ENCODE data around the gene NDUFV1. TPM values are rescaled to one million over a fixed set of nuclear protein-coding genes. Genes with fewer than 3 reads are reported as not detected.

Gene NDUFV1
- total RNA-seq, 1 donor from 2014 or later: 191 TPM

DNA sequence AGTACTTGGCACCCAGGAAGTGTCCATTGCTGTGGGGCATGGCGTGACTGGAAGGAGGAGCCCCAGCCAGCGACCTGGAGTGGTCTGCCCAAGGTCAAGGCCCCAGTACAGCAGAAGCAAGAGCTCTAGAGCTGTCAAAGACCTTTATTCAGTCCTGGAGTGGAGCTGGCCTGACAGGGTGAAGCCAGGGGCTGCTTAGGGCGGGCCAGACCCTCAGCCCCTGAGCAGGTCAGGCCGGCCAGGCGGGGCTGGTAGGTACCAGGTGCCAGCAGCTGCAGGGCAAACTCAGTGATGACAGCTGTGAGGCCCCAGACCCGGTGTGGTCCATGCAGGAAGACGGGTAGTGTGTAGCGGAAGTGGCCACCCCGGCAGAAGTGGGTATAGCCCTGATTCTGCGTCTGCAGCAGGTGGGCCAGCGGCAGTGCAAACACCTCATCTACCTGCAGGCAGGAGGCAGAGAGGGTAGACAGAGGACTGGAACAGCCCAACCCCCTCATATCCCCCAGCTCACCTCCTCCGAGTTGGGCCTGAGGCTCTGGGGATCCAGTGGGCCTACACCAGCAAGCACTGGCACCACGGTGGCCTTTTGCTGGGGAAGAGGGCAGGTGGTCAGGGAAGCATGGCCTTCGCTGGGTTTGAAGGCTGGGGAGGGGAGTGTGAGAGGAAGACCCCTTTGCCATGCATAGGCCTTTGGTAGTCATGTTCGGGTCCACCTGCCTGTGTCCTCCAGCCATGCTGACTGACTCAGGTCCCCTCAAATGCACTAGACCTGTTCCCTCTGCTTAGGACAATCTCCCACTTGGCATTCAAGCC is 21.3 kb downstream of the NDUFV1 start:
- Mint-ChIP-seq H3K27ac (ENCODE audit: unreplicated experiment) (no peak overlapping the region), H3K4me3 (ENCODE audit: unreplicated experiment) (no peak overlapping the region), H3K27me3 (ENCODE audit: unreplicated experiment) (peaks cover 19% of the 10 kb centered on the region), H3K4me1 (ENCODE audit: unreplicated experiment) (no peaks in the 10 kb centered on the region), H3K36me3 (ENCODE audit: low read depth, unreplicated experiment) (peaks cover 6% of the 10 kb centered on the region), H3K9me3 (ENCODE audit: unreplicated experiment) (no peaks in the 10 kb centered on the region)
- no peak for DNase-seq (ENCODE audit: low spot score)
- no peak for TF ChIP-seq CTCF (IDR thresholded peaks at IDR 0.05; ENCODE audit: unreplicated experiment)

- no peak for TF ChIP-seq CTCF (IDR thresholded peaks at IDR 0.05; ENCODE audit: unreplicated experiment)
- no peak overlapping the region for H3K27ac Mint-ChIP-seq (ENCODE audit: unreplicated experiment)
These were observed 22.1 kb downstream of the NDUFV1 start for GRCh38 chr11:67628710-67629385.

DNA sequence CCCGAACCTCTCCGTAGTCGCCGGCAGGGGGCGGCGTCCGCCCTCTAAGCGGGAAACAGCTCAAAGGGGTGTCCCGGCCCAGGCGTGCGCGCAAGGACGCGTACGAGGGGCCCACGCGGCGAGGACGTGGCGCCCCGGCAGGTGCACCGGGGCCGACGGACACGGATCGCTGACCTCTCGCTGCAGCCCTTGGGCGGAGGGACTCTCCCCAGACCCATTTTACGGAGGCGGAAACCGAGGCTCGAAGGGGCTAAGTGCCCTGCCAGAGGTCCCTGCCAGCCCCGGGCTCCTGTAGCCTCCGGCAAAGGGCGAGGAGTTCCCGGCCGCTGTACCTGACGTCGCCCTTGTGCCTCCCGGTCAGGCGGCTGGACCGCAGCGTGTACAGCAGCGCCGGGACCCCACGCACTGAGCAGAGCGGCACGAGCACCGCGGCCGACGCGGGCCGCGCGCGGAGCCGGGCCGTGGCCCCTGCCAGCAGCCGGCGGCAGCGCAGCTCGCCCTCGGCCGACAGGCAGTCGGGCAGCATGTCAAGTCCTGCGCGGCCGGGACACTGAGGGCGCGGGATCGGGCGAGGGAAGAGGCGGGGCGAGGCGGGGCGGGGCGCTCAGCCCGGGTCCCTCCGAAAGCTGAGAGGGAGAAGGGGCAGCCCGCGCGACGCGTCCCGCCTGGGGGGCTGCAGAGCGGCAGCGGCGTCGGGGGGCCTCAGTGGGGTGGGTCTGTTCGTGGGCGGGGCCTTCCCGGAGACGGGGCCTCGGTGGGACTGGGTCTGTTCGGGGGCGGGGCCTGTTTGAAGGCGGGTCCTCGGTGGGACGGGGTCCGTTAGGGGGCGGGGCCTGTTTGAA is 22.9 kb downstream of the NDUFV1 start, which contains the start of gene NUDT8:
TSS of gene NUDT8 (minus strand) at position 552 of the 842 bp plus-strand sequence. CDS start at position 526, 26 bp downstream.
- H3K9me3 Mint-ChIP-seq (ENCODE audit: unreplicated experiment): no peaks in the 10 kb centered on the region
- H3K27ac Mint-ChIP-seq (ENCODE audit: unreplicated experiment): peak within 1 kb of the TSS; percentile 36
- H3K36me3 Mint-ChIP-seq (ENCODE audit: low read depth, unreplicated experiment): peaks cover 6% of the 10 kb centered on the region
- H3K4me3 Mint-ChIP-seq (ENCODE audit: unreplicated experiment): peak within 1 kb of the TSS; percentile 86
- peak; percentile 81 for DNase-seq (ENCODE audit: low spot score)
- H3K4me1 Mint-ChIP-seq (ENCODE audit: unreplicated experiment): no peaks in the 10 kb centered on the region
- TF ChIP-seq CTCF (IDR thresholded peaks at IDR 0.05; ENCODE audit: unreplicated experiment): peak; percentile 94
- H3K27me3 Mint-ChIP-seq (ENCODE audit: unreplicated experiment): peaks cover 22% of the 10 kb centered on the region

More at GRCh38 chr11:67628710-67629385, 22.1 kb downstream of the NDUFV1 start:
- peaks cover 22% of the 10 kb centered on the region for H3K27me3 Mint-ChIP-seq (ENCODE audit: unreplicated experiment)
- H3K9me3 Mint-ChIP-seq (ENCODE audit: unreplicated experiment): no peaks in the 10 kb centered on the region
- H3K4me3 Mint-ChIP-seq (ENCODE audit: unreplicated experiment): peak overlapping the region; percentile 65
- no peak for DNase-seq (ENCODE audit: low spot score)
- peaks cover 6% of the 10 kb centered on the region for H3K36me3 Mint-ChIP-seq (ENCODE audit: low read depth, unreplicated experiment)
- no peaks in the 10 kb centered on the region for H3K4me1 Mint-ChIP-seq (ENCODE audit: unreplicated experiment)

DNA sequence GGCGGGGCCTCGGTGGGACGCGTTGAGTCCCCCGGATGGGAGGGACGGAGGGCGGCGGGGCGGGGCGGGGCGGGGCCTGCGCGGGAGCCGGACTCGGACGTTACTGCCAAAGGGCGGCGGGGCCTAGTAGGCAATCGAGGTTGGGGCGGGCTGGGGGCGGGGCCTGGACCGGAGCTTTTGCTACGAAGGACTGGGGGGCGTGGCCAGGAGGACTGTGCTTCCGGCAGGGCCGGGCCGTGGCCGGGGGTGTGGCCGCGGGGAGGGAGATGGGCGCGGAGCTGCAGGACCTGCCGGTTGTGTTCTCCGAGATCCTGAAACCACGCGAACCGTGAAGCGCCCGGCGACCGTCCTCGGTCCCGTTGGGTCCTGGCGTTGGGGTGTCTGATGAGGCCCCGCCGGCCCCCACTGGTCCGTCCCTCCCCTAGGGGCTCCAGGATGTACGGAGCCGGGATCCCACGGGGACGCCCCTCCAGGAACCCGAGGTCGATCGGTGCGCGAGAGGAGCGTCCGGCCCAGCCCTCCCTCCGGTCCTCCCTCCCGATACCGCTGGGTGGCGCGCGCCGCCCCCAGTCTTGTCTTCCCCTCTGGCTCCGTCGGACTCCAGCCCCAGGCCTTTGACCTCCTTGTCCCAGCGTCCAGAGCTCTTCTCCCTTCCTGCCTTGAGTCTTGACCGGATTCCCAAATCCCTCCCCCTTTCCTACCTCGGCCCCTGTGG is 23.6 kb downstream of the NDUFV1 start:
- peak; percentile 90 for TF ChIP-seq CTCF (IDR thresholded peaks at IDR 0.05; ENCODE audit: unreplicated experiment)
- peak; percentile 97 for DNase-seq (ENCODE audit: low spot score)

More for the DNA sequence above, 23.6 kb downstream of the NDUFV1 start:
- Mint-ChIP-seq H3K9me3 (ENCODE audit: unreplicated experiment) (no peaks in the 10 kb centered on the region), H3K4me3 (ENCODE audit: unreplicated experiment) (peak overlapping the region; percentile 86), H3K27me3 (ENCODE audit: unreplicated experiment) (peaks cover 23% of the 10 kb centered on the region), H3K36me3 (ENCODE audit: low read depth, unreplicated experiment) (peaks cover 6% of the 10 kb centered on the region), H3K4me1 (ENCODE audit: unreplicated experiment) (no peaks in the 10 kb centered on the region), H3K27ac (ENCODE audit: unreplicated experiment) (peak overlapping the region; percentile 36)
